ENCODE results near the gene NACAD. TPM values are rescaled to one million over a fixed set of nuclear protein-coding genes. Genes with fewer than 3 reads are reported as not detected.

The NACAD gene
- total and polyA plus RNA-seq, 2 of the 4 experiments (the other 2 are of a cell fraction): 0.54 to 2.2 TPM

- TF ChIP-seq RAD21 (IDR thresholded peaks at IDR 0.05; ENCODE audit: low read length): no peak
Measured at GRCh38 chr7:45102785-45103712, 14.3 kb upstream of the NACAD start (continued).

GRCh38 chr7:45101748-45102147 is 13.0 kb upstream of the NACAD start:
- DNase-seq (no peak), ATAC-seq (ENCODE audit: low read depth) (no peak)
- intact Hi-C loops (cut with micrococcal nuclease): no loop called here
- 80% methylated on average over 1 of the region's 12 CpGs; no CpG with 5 or more reads in 1 of the 2 experiments for WGBS, 2 experiments (ENCODE audit: extremely low coverage in 2 of 2, insufficient read length in 1 of 2)
- Histone ChIP-seq H3K4me2 (ENCODE audit: low read depth, low read length) (no peak overlapping the region), H3K36me3 (ENCODE audit: control insufficient read depth, insufficient read depth, low read length) (peaks cover 77% of the 10 kb centered on the region), H3K23ac (ENCODE audit: low read depth, low read length) (no peak overlapping the region), H4K20me1 (ENCODE audit: insufficient read depth, low read length) (peaks cover 18% of the 10 kb centered on the region), H4K91ac (ENCODE audit: insufficient read depth, low read depth, low read length) (no peak overlapping the region), H4K5ac (ENCODE audit: low read depth, low read length) (no peak overlapping the region), H2BK15ac (ENCODE audit: low read depth, low read length) (no peak overlapping the region), H3K27me3 (ENCODE audit: control insufficient read depth, insufficient read depth, low read length) (no peaks in the 10 kb centered on the region), H3K79me1 (ENCODE audit: low read depth in 1 of 2, low read length in 2 of 2) (peaks cover 22 to 24% of the 10 kb centered on the region in 2 experiments), H3K56ac (ENCODE audit: extremely low read depth, insufficient read depth, low read length) (no peak overlapping the region), H2AFZ (replicated peaks; ENCODE audit: low read length, poor library complexity) (no peak overlapping the region), H2BK120ac (ENCODE audit: low read depth, low read length) (no peak overlapping the region), H2BK20ac (ENCODE audit: low read depth, low read length) (no peak overlapping the region), H4K8ac (ENCODE audit: low read depth in 2 of 2, low read length in 2 of 2) (no peak overlapping the region), H3K4ac (ENCODE audit: low read depth, low read length) (no peak overlapping the region), H3K27ac (ENCODE audit: insufficient read depth, low read length) (no peak overlapping the region), H3K4me1 (ENCODE audit: control insufficient read depth, insufficient read depth, low read length) (no peaks in the 10 kb centered on the region), H3K18ac (ENCODE audit: low read depth, low read length) (no peak overlapping the region), H3K9me1 (ENCODE audit: insufficient read depth, low read length) (no peaks in the 10 kb centered on the region; the same call in 1 of the 2 replicates), H3K4me3 (ENCODE audit: insufficient read depth, low read depth, low read length) (no peak overlapping the region), H2BK5ac (ENCODE audit: low read depth, low read length, poor library complexity, severe bottlenecking) (no peak overlapping the region), H2AK9ac (replicated peaks; ENCODE audit: low read depth, low read length, poor library complexity) (no peak overlapping the region), H3K14ac (replicated peaks; ENCODE audit: low read depth, low read length) (no peak overlapping the region), H3K9ac (ENCODE audit: low read depth, low read length) (no peak overlapping the region), H3K9me3 (ENCODE audit: control insufficient read depth, insufficient read depth, low read length) (no peaks in the 10 kb centered on the region), H2AK5ac (ENCODE audit: low read depth, low read length) (no peak overlapping the region)
- dilution Hi-C loops (cut with HindIII; ENCODE audit: low sequenced_read_pairs, unreplicated experiment): no loop called here
- in situ Hi-C loops (cut with MboI; ENCODE audit: low sequenced_read_pairs): no loop called here
- CTCF ChIA-PET: no interaction called here
- no TSS peak for BruUV-seq (replicated peaks)
- POLR2A ChIA-PET (ENCODE audit: unreplicated experiment): no interaction called here
- TF ChIP-seq POLR2A (IDR thresholded peaks at IDR 0.05; ENCODE audit: low read depth, low read length): no peak
- TF ChIP-seq MAFK (IDR thresholded peaks at IDR 0.05; ENCODE audit: low read depth, low read length): no peak
- TF ChIP-seq RFX5 (IDR thresholded peaks at IDR 0.05; ENCODE audit: low read depth, low read length): no peak
- TF ChIP-seq NFE2L2 (IDR thresholded peaks at IDR 0.05; ENCODE audit: low read depth, low read length): no peak
- TF ChIP-seq MXI1 (IDR thresholded peaks at IDR 0.05; ENCODE audit: borderline replicate concordance, low read depth, low read length): no peak
- TF ChIP-seq BHLHE40 (IDR thresholded peaks at IDR 0.05; ENCODE audit: low read depth, low read length): no peak
